Measurements from ENCODE around the gene FER1L5.

DNA sequence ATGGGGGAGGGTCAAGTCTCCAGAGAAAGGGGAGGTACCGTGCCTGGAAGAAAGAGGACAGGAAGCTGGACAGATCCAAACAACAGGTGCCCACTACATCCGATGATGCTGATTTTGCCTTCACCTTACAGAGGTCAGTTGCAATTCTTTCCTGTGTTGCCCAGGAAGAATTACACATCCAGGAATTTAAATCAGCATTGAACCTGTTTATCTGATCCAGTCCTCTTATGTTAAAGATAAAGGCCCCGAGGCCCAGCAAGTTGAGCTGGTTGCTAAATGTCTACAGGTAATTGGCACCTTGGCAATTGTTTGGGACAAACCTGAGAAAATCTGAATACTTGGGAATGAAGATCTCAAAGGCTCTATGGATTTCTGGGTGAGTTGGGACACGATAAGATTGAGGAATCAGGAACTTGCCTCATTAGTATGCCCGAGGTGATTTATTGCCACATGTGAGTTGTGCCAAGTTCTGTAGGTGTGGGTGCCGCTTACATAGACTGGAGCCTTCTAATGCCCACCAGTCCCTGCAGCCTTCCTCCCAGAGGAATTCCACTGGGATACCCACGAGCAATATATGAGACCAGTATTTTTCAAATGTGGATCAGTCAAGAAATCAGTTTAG lies 111.2 kb downstream of the FER1L5 start:
- no peak for TF ChIP-seq POLR2A (IDR thresholded peaks at IDR 0.05; ENCODE audit: low read depth, low read length)
- no peak for TF ChIP-seq POLR2AphosphoS5 (IDR thresholded peaks at IDR 0.05; ENCODE audit: low read depth, low read length)

Data from GM12891 (cell line).